PC-3 (cell line): ENCODE data around the gene IL21R. TPM values are rescaled to one million over a fixed set of nuclear protein-coding genes. Genes with fewer than 3 reads are reported as not detected.

Experiments
- ATAC-seq: fragments of 200-7000 bp; cut with Tn5 transposase; 2 replicates; pipeline ENCODE4 v1.9.1; 2020; ENCODE audit warnings: mild to moderate bottlenecking, moderate library complexity
- BruUV-seq: library from RNA; stranded (reverse); fragments of 400-500 nt; replicated peaks from 2 replicates; lab custom pipeline; 2021; lab: Mats Ljungman, UMichigan
- CTCF ChIA-PET: fragments of 300-600 bp; sonication (Branson Sonifier 250); formaldehyde crosslinking; loops from one replicate; lab custom pipeline; 2022; ENCODE audit warnings: antibody characterized with exemption; lab: Charles Lee
- POLR2A ChIA-PET: fragments of 300-600 bp; sonication (Branson Sonifier 250); formaldehyde crosslinking; loops from one replicate; lab custom pipeline; 2022; ENCODE audit warnings: antibody characterized with exemption; ENCODE audit not compliant: unreplicated experiment; lab: Charles Lee
- DNase-seq: peaks from one replicate; pipeline ENCODE4 v3.0.0-alpha.2; 2015
- H2AFZ ChIP-seq: fragments of 300-600 bp; sonication (generic); 2 replicates; pipeline ENCODE4 v1.6.0; 2016; ENCODE audit warnings: antibody characterized with exemption, low read length
- H3F3A ChIP-seq: fragments of 300-600 bp; sonication (generic); one replicate; pipeline ENCODE4 v1.6.0; 2017; ENCODE audit warnings: antibody characterized with exemption, low read length, control low read depth, mild to moderate bottlenecking; ENCODE audit not compliant: unreplicated experiment
- H3K27ac ChIP-seq: fragments of 300-600 bp; sonication (generic); 2 replicates; pipeline ENCODE4 v1.5.1; 2016; ENCODE audit warnings: mild to moderate bottlenecking, low read length
- H3K27me3 ChIP-seq: fragments of 300-600 bp; sonication (generic); 2 replicates; pipeline ENCODE4 v1.6.1; 2016; ENCODE audit warnings: low read length, mixed read lengths
- H3K36me3 ChIP-seq: fragments of 300-600 bp; sonication (generic); 2 replicates; pipeline ENCODE4 v1.6.1; 2016; ENCODE audit warnings: low read depth, mixed run types, low read length, mixed read lengths
- H3K4me1 ChIP-seq: fragments of 300-600 bp; sonication (generic); 2 replicates; pipeline ENCODE4 v1.5.1; 2016; ENCODE audit warnings: low read length; ENCODE audit not compliant: insufficient read depth
- H3K4me2 ChIP-seq: fragments of 300-600 bp; sonication (generic); 2 replicates; pipeline ENCODE4 v1.6.0; 2016; ENCODE audit warnings: low read length
- H3K4me3 ChIP-seq: fragments of 300-600 bp; sonication (generic); 2 replicates; pipeline ENCODE4 v1.5.1; 2016; ENCODE audit warnings: mild to moderate bottlenecking, low read length, mixed read lengths
- H3K79me2 ChIP-seq: fragments of 300-600 bp; sonication (generic); 2 replicates; pipeline ENCODE4 v1.6.1; 2017; ENCODE audit warnings: low read length, mixed read lengths
- H3K9ac ChIP-seq: fragments of 300-600 bp; sonication (generic); 2 replicates; pipeline ENCODE4 v1.6.0; 2016; ENCODE audit warnings: mild to moderate bottlenecking, low read length
- H3K9me2 ChIP-seq: fragments of 300-600 bp; sonication (generic); replicated peaks from 2 replicates; pipeline ENCODE4 v1.6.1; 2016; ENCODE audit warnings: mixed run types, low read length, mixed read lengths
- H3K9me3 ChIP-seq: fragments of 300-600 bp; sonication (generic); 2 replicates; pipeline ENCODE4 v1.6.1; 2016; ENCODE audit warnings: low read length, mixed read lengths
- H4K20me1 ChIP-seq: fragments of 300-600 bp; sonication (generic); 2 replicates; pipeline ENCODE4 v1.6.1; 2016; ENCODE audit warnings: low read length, mixed read lengths
- CTCF ChIP-seq: fragments of 300-600 bp; sonication (generic); conservative IDR thresholded peaks from 2 replicates; pipeline ENCODE4 v1.5.1; 2017; ENCODE audit warnings: antibody characterized with exemption, low read depth, mild to moderate bottlenecking, low read length
- EZH2 ChIP-seq: fragments of 300-600 bp; sonication (generic); IDR thresholded peaks from one replicate; pipeline ENCODE4 v1.6.1; 2017; ENCODE audit warnings: antibody characterized with exemption, mild to moderate bottlenecking, low read length; ENCODE audit not compliant: unreplicated experiment
- EZH2phosphoT487 ChIP-seq: fragments of 300-600 bp; sonication (generic); IDR thresholded peaks from 2 replicates; pipeline ENCODE4 v1.6.1; 2018; ENCODE audit warnings: mild to moderate bottlenecking, antibody characterized with exemption, low read length, borderline replicate concordance
- intact Hi-C: fragments of 100-400 bp; cut with micrococcal nuclease; formaldehyde crosslinking; loops from 2 replicates; pipeline ENCODE4 v1.9.0; 2023
- total RNA-seq: library from RNA; depleted of rRNA; stranded (reverse); fragments of >200 nt; gene quantifications from 2 replicates; pipeline ENCODE4 v1.2.3, GENCODE V29; 2014

Gene IL21R
- total RNA-seq, 1 experiment from 2014 or later = 0.55 TPM

DNA sequence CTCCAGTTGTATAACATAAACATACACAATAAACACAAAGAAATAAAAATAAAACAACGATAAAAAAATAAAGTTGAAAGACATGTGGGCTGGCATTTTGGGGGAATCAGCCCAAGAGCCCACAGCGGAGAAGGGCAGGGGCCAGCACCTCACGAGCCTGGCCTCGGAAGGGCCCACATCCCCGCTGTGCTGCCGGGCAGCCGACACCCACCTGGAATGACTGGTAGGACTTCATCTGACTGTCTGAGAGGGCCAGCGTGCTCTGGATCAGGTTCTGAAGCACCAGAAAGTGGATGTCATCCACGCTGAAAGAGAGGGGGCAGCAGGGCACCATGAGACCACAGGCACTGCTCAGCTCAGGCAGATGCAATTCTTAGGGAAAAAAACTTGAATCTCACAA lies 74.3 kb downstream of the IL21R start:
- BruUV-seq = no TSS peak
- Histone ChIP-seq H3K9me3 (no peaks in the 10 kb centered on the region), H3K4me3 (no peak overlapping the region), H4K20me1 (no peaks in the 10 kb centered on the region), H3K9me2 (no peaks in the 10 kb centered on the region), H2AFZ (no peak overlapping the region), H3K36me3 (no peaks in the 10 kb centered on the region; the same call in 1 of the 2 replicates), H3K27me3 (no peaks in the 10 kb centered on the region), H3K4me1 (peaks cover 3% of the 10 kb centered on the region; the same call in 1 of the 2 replicates), H3K9ac (no peak overlapping the region), H3K79me2 (no peaks in the 10 kb centered on the region), H3K27ac (no peak overlapping the region), H3F3A (no peaks in the 10 kb centered on the region), H3K4me2 (no peak overlapping the region)
- no peak for ATAC-seq
- TF ChIP-seq EZH2phosphoT487 (no peak), EZH2 (no peak), CTCF (no peak)
- CTCF ChIA-PET = no interaction called here
- POLR2A ChIA-PET = interaction anchor here (1.0 kb wide), 1 partner anchor 299 kb away, joined by 3 read pairs; no protein-coding TSS in a partner anchor
- DNase-seq = no peak
- intact Hi-C loops = no loop called here

- no peaks in the 10 kb centered on the region for H3K9me3 ChIP-seq
- H4K20me1 ChIP-seq = no peaks in the 10 kb centered on the region
- H3K4me2 ChIP-seq = no peak overlapping the region
- H3F3A ChIP-seq = no peaks in the 10 kb centered on the region
- no peak overlapping the region for H3K4me3 ChIP-seq
- H3K9ac ChIP-seq = no peak overlapping the region
- H3K79me2 ChIP-seq = no peaks in the 10 kb centered on the region
- TF ChIP-seq EZH2phosphoT487 = no peak
- TF ChIP-seq CTCF = no peak
- no peak for TF ChIP-seq EZH2
- ATAC-seq = no peak
- no peaks in the 10 kb centered on the region; the same call in 1 of the 2 replicates for H3K36me3 ChIP-seq
- no peak for DNase-seq
- no peaks in the 10 kb centered on the region for H3K9me2 ChIP-seq
- CTCF ChIA-PET = no interaction called here
- H3K4me1 ChIP-seq = peaks cover 2% of the 10 kb centered on the region; the same call in 1 of the 2 replicates
- intact Hi-C loops = no loop called here
- POLR2A ChIA-PET = no interaction called here
- no TSS peak for BruUV-seq
- H3K27ac ChIP-seq = no peak overlapping the region
- H2AFZ ChIP-seq = no peak overlapping the region
- no peaks in the 10 kb centered on the region for H3K27me3 ChIP-seq
Measured at GRCh38 chr16:27480761-27481160, 78.8 kb downstream of the IL21R start.

DNA sequence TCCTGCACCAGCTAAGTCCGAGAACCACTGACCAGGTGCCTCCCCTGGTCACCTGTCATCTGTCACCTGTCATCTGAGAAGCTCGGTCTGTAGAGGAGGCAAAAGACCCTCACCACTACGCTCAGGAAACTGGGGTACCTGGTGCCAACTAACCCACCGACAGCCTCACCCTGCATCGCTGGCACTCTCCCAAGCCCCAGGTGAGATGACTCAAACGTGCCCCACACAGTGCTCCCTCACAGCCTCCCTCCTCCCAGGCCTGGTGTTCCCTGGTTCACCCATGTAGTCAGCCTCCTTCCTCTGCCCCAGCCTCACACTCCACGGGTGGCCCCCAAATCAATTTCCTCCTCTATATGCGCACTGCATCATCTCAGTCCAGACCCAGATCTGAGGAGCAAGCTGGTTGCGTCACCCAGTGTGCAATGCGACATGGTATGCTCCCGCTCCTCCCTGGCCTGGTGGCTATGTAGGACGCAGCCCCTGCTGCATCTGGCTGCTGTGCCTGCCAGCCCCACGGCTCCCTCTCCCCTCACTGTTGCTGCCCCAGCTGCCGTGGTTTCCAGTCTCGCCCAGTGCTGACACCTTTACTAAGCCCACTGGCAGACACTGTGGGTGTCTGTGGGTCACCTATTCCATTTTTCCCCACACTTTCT lies 79.4 kb downstream of the IL21R start:
- Histone ChIP-seq H3K4me1 (no peaks in the 10 kb centered on the region), H3K27me3 (no peaks in the 10 kb centered on the region), H3K9me3 (no peaks in the 10 kb centered on the region), H3K9ac (no peak overlapping the region), H4K20me1 (no peaks in the 10 kb centered on the region), H3K4me3 (no peak overlapping the region), H3K27ac (no peak overlapping the region), H3K36me3 (no peaks in the 10 kb centered on the region; the same call in 1 of the 2 replicates), H3K4me2 (no peak overlapping the region), H2AFZ (no peak overlapping the region), H3F3A (no peaks in the 10 kb centered on the region), H3K79me2 (no peaks in the 10 kb centered on the region), H3K9me2 (no peaks in the 10 kb centered on the region)
- ATAC-seq = no peak
- intact Hi-C loops = no loop called here
- DNase-seq = no peak
- TF ChIP-seq EZH2phosphoT487 (no peak), EZH2 (no peak), CTCF (no peak)
- ChIA-PET POLR2A (no interaction called here), CTCF (no interaction called here)
- BruUV-seq = no TSS peak
